ENCODE measurements around the gene CXADR. TPM values are rescaled to one million over a fixed set of nuclear protein-coding genes. Genes with fewer than 3 reads are reported as not detected.

The CXADR gene
- total RNA-seq, 1 donor: 2.0 TPM

GRCh38 chr21:17539743-17540341 is 27.0 kb downstream of the CXADR start:
- H3K4me3 ChIP-seq (ENCODE audit: low read depth, low read length): no peak overlapping the region
- no peak for TF ChIP-seq CTCF (IDR thresholded peaks at IDR 0.05; ENCODE audit: insufficient read depth, low read length)
- DNase-seq (ENCODE audit: low read depth): no peak

- no peak for DNase-seq (ENCODE audit: low read depth)
- no peak for TF ChIP-seq CTCF (IDR thresholded peaks at IDR 0.05; ENCODE audit: insufficient read depth, low read length)
- H3K4me3 ChIP-seq (ENCODE audit: low read depth, low read length): no peak overlapping the region
Observed at GRCh38 chr21:17540530-17540929, 27.7 kb downstream of the CXADR start.

- no peak overlapping the region for H3K4me3 ChIP-seq (ENCODE audit: low read depth, low read length)
- TF ChIP-seq CTCF (IDR thresholded peaks at IDR 0.05; ENCODE audit: insufficient read depth, low read length): no peak
- no peak for DNase-seq (ENCODE audit: low read depth)
Observed at GRCh38 chr21:17542371-17543011, 29.6 kb downstream of the CXADR start.

- DNase-seq (ENCODE audit: low read depth): no peak
- no peak for TF ChIP-seq CTCF (IDR thresholded peaks at IDR 0.05; ENCODE audit: insufficient read depth, low read length)
- no peak overlapping the region for H3K4me3 ChIP-seq (ENCODE audit: low read depth, low read length)
Observed at GRCh38 chr21:17545007-17545406, 32.2 kb downstream of the CXADR start.

- no peak for TF ChIP-seq CTCF (IDR thresholded peaks at IDR 0.05; ENCODE audit: insufficient read depth, low read length)
- DNase-seq (ENCODE audit: low read depth): no peak
- H3K4me3 ChIP-seq (ENCODE audit: low read depth, low read length): no peak overlapping the region
Observed at GRCh38 chr21:17548262-17548661, 35.4 kb downstream of the CXADR start.

- no peak overlapping the region for H3K4me3 ChIP-seq (ENCODE audit: low read depth, low read length)
- DNase-seq (ENCODE audit: low read depth): peak; percentile 10
- no peak for TF ChIP-seq CTCF (IDR thresholded peaks at IDR 0.05; ENCODE audit: insufficient read depth, low read length)
Observed at GRCh38 chr21:17550671-17551308, 37.9 kb downstream of the CXADR start.

Data from fibroblast of the aortic adventitia (primary cell).